KOPT-K1 (cell line): ENCODE results near the gene PTPN21.
"Not testable (repeated sequence)": the region's sequence is repeated elsewhere in the genome, so short reads cannot be mapped to it uniquely, and the experiment has no call there.

Experiments used
- H3K27ac ChIP-seq: fragments of 200-600 bp; sonication (generic); 2 replicates; pipeline ENCODE4 v1.5.1; 2016; ENCODE audit warnings: antibody characterized with exemption, mild to moderate bottlenecking, low read depth, low read length; ENCODE audit not compliant: poor library complexity, severe bottlenecking
- H3K36me3 ChIP-seq: fragments of 200-600 bp; sonication (generic); 2 replicates; pipeline ENCODE4 v1.5.1; 2017; ENCODE audit warnings: antibody characterized with exemption, mild to moderate bottlenecking, low read length, moderate library complexity; ENCODE audit not compliant: insufficient read depth
- H3K9me3 ChIP-seq: fragments of 200-600 bp; sonication (generic); 2 replicates; pipeline ENCODE4 v1.5.1; 2017; ENCODE audit warnings: antibody characterized with exemption, low read length, mild to moderate bottlenecking; ENCODE audit not compliant: insufficient read depth, poor library complexity, severe bottlenecking

PTPN21 gene

DNA sequence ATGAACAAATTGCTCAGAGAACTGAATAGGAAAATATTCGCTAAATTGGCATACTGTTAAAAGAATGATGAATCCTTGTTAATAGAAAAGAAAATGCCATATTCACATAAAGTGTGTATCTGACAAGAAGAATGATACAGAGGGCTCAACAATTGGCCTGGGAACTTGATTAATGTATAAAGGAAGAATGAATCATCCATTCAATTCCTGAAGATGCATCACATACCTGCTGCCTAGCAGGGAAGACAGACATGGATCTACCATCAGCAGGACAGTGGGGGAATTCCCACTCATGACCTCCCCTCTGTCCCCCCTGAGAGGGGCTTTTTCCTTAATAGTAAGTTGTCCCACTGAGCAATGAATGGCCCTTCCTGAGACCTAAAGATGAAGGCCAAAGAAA lies 13.5 kb downstream of the PTPN21 start:
- Histone ChIP-seq H3K9me3 (no peaks in the 10 kb centered on the region), H3K36me3 (no peaks in the 10 kb centered on the region), H3K27ac (no peak overlapping the region)

DNA sequence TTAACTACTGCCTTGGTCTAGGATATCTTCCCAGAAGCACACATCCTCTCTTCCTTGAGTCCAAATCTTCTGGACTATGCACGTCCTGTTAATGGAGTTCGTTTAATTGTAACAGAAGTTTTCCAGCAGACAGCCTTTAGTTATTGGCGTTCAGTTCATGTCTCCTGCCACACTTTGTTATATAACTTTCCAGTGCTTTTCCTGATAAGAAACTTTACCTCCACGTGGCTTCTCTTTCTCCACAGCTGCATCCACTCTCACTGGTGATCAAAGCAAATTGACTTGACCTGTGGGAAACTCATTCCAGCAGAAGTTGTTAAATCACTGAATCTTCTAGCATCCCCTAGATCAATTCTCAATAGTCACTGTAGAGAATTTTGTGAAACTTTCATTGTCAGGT lies 19.0 kb downstream of the PTPN21 start:
- no peaks in the 10 kb centered on the region for H3K36me3 ChIP-seq
- H3K9me3 ChIP-seq: no peaks in the 10 kb centered on the region
- no peak overlapping the region for H3K27ac ChIP-seq

DNA sequence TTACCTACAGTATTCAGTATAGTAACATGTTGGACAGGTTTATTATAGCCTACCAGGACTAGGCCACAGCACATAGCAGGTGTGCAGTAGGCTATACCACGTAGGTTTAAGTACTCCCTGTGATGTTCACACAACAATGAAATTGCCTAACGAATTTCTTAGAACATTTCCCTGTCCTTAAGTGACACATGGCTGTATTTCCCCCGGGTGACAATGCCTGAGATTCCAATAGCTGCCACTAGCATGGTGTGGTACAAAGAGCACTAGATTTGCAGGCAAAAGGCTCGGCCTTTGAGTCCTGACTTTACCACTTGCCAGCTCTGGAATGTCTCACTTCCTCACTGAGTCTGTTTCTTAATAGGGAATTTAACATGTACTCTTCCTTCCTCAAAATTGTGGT lies 19.7 kb downstream of the PTPN21 start:
- no peak overlapping the region for H3K27ac ChIP-seq
- H3K36me3 ChIP-seq: no peaks in the 10 kb centered on the region
- H3K9me3 ChIP-seq: peaks cover 3% of the 10 kb centered on the region

DNA sequence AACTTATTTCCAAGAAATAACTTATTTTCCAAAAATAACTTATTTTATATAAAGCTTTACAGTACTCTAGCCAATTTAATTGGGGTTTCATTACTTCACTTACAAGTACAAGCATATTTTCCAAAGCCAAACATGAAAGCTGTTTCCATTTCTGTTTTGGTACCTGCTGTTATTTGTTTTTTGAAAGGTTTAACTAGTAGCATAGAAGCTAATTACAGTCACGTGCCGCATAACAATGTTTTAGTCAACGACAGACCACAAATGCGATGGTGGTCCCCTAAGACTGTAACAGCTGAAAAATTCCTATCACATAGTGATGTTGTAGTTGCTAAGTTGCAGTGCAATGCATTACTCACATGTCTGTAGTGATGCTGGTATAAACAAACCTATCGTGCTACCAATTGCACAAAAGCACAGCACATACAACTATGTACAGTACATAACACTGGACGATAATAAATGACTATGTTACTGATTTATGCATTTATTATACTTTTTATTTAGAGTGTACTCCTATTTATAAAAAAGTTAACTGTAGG lies 21.7 kb downstream of the PTPN21 start:
- H3K27ac ChIP-seq: no peak overlapping the region
- H3K9me3 ChIP-seq: peaks cover 21% of the 10 kb centered on the region
- H3K36me3 ChIP-seq: no peaks in the 10 kb centered on the region

DNA sequence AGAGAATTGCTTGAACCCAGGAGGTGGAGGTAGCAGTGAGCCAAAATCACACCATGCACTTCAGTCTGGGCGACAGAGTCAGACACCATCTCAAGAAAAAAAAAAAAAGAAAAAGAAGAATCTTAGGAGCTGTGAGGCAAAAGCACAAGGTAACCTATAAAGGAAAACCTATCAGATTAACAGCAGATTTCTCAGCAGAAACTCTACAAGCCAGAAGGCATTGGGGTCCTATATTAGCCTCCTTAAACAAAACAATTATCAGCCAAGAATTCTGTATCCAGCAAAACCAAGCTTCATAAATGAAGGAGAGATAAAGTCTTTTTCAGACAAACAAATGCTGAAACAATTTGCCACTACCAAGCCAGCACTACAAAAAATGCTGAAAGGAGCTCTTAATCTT lies 24.9 kb downstream of the PTPN21 start:
- peaks cover 21% of the 10 kb centered on the region for H3K9me3 ChIP-seq
- not testable (repeated sequence) for H3K36me3 ChIP-seq

DNA sequence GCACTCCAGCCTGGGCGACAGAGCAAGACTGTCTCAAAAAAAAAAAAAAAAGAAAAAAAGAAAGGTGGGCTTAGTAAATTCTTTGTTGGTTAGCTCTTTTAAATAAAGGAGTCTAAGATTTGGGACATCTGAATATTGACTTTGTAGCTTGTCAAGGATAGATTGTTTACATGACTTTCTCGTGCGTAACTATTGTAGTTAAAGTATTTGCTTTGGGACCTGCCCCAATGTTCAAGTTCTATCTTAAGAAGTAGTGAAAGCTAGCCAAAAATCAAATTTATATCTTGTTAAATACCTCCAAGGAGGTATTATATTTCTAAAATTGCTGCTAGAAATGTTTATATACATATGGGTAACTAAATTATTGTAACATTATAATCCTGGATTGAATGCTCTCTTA lies 32.4 kb downstream of the PTPN21 start:
- Histone ChIP-seq H3K36me3 (no peaks in the 10 kb centered on the region), H3K27ac (no peak overlapping the region), H3K9me3 (no peaks in the 10 kb centered on the region)

More for the DNA sequence above, 24.9 kb downstream of the PTPN21 start:
- H3K27ac ChIP-seq: not testable (repeated sequence)

DNA sequence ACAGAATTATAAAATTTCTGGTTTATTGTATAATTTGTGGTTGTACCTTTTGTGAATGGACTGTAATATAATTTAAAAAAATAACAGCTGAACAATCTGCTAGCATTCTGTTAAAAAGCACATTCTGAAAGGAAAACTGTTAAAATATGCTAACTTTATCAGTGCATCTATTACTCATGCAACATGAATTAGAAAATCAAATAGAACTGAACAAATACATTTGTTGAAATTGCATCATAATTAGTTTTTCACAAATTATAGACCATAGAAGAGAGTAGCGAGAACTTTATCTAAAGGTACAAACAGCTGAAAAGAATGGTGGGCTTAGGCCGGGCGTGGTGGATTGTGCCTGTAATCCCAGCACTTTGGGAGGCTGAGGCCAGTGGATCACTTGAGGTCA lies 33.0 kb downstream of the PTPN21 start:
- H3K9me3 ChIP-seq: no peaks in the 10 kb centered on the region
- H3K36me3 ChIP-seq: no peaks in the 10 kb centered on the region
- H3K27ac ChIP-seq: no peak overlapping the region

DNA sequence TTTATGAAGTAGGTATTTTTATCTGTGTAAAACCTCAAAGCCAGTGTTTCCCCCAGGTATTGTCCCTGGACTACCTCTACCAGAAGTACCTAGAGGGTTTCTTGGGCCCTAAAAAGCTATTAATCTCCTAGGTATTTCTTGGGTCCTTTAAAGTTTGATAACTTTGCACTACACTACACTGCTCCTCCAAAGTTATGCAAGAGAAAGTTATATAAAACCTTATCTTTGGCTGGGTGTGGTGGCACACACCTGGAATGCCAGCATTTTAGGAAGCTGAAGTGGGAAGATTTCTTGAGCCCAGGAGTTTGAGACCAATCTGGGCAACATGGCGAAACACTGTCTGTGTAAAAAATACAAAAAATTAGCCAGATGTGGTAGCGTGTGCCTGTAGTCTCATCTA lies 34.9 kb downstream of the PTPN21 start:
- H3K27ac ChIP-seq: no peak overlapping the region
- no peaks in the 10 kb centered on the region for H3K36me3 ChIP-seq
- no peaks in the 10 kb centered on the region for H3K9me3 ChIP-seq

DNA sequence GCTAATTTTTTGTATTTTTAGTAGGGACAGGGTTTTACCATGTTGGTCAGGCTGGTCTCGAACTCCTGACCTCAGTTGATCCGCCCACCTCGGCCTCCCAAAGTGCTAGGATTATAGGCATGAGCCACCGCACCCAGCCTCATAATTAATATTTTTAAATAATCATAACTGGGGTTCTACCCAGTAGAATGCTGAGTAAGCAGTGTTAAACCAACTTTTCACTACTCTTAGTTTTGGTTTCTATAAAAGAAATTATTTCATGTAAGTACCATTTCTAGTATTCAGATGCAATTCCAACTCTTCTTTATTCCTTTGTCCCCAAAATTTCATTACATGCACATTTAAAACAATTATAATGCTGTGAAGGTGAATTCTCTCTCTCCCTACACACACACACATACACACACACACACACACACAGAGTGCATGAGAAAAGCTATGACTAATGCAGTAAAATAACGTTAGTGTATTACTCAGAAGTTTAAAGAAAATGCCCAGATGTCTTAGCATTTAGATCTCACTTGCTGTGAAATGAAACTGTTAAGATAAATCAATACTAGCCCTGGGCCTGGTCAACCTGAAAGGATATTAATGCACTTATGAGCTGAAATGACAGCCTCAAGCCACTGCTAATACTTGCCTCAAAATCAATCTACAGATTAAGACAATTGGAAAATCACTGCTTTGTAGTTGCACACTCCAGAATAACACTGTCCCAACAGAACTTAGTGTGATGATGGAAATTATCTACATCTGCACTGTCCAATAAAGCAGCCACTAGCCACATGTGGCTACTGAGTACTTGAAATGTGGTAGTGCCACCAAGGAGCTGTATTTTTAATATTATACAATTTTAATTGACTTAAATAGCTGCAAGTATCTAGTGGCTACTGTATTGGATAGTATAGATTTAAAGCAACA lies 36.0 kb downstream of the PTPN21 start:
- Histone ChIP-seq H3K27ac (no peak overlapping the region), H3K9me3 (no peaks in the 10 kb centered on the region), H3K36me3 (no peaks in the 10 kb centered on the region)

DNA sequence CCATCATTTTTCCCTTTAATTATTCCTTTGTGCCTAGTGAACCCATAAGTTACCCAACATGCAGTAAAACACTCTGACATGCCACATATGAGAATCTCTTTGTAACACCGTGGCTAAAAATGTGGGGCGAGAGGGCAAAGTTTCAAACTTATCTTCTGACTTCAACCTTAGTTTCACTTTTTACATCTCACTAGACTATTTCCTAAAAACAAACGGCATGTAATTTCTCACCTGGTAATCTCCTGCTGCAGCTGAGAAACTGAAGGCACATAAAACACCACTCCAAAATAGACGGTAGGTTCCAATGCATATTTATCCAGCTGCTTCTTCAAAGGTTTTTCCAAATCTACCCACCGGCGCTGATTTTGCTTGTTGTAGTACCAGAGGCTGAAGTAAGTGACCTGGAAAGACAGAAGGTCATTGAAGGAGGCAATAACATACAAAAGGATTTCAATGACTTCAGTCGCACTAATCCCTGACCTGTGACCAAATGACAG lies 37.9 kb downstream of the PTPN21 start:
- H3K36me3 ChIP-seq: no peaks in the 10 kb centered on the region
- H3K9me3 ChIP-seq: no peaks in the 10 kb centered on the region
- peak overlapping the region; percentile 31 for H3K27ac ChIP-seq

DNA sequence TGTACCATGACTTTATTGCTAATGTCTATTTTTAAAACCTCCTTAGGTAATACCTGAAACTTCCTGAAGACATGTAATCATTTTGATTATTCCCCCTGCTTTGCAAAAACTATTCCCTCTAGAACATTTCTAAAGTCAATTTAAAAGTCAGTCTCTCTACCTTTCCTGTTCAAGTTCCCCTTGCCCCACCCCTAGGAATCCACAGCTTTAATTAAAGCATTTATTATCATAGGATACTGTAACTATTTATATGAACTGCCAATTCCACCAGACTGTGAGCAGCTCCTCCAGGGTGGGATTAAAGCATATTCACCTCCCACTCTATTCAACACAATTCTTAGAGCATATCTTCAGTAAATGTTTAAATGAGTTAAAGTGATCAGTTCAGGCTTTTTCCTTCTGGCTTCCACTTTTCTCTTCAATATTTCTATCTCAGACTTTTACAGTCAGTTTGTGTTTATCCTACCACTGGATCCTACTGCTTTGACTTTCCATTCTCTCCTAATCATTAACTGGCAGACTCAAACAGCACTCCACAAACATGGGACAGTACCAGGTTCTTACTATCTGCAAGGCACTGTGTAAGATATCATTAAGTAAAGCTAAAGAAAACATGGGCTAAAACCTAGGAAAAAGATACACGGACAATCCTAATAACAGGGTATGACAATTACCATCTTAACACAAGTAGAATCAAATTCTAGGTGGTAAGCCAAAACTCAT lies 39.1 kb downstream of the PTPN21 start:
- Histone ChIP-seq H3K36me3 (no peaks in the 10 kb centered on the region), H3K9me3 (no peaks in the 10 kb centered on the region), H3K27ac (no peak overlapping the region)

DNA sequence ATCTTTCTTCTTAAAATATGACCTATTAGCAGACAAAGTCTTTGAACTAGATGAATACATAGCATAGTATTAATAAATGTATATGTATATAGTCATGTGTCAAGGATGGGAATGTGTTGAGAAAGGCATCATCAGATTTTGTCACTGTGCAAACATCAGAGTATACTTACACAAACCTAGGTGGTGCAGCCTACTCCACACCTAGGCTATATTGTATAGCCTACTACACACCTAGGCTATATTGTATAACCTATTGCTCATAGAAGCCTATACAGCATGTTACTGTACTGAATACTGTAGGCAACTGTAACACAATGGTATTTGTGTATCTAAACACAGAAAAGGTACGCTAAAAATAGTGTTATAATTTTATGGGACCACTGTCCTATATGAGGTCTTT lies 47.6 kb downstream of the PTPN21 start:
- Histone ChIP-seq H3K36me3 (no peaks in the 10 kb centered on the region), H3K9me3 (no peaks in the 10 kb centered on the region), H3K27ac (no peak overlapping the region)

DNA sequence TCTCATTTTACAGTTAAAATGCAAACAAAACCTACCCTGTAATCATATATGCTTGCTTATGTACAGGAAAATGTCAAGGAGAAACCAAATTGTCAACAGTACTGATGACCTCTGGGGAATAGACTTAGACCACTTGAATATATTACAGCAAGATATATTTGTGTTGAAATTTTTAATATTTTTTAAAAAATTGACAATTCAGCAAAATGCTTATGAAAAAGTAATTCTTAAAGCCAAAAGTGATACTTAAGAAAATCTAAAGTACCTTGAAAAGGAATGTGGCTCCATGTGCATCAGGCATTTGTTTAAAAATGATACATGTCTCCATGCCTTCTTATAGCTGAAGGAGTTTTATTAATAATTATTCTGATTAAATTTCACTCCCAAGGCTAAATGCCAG lies 49.2 kb downstream of the PTPN21 start:
- Histone ChIP-seq H3K27ac (no peak overlapping the region), H3K9me3 (no peaks in the 10 kb centered on the region), H3K36me3 (no peaks in the 10 kb centered on the region)

DNA sequence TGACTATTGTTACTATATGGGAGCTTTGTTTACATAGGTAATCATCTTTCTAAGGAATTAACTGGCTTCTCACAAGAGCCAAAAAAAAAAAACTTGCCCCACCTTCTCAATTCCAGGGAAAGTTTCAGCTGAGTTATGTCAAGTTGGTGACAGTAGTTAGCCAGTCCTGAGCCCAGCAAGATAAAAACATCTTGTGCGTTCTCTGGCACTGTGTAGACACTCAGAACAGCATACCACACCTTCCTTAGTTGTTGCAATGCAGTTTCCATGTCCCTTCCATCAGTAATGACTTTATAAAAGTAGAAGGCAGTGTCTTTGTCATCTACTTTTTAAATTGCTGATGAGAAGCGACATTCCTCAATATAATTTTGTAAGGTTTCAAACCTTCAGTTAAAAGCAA lies 50.2 kb downstream of the PTPN21 start:
- Histone ChIP-seq H3K9me3 (no peaks in the 10 kb centered on the region), H3K36me3 (no peaks in the 10 kb centered on the region), H3K27ac (no peak overlapping the region)

DNA sequence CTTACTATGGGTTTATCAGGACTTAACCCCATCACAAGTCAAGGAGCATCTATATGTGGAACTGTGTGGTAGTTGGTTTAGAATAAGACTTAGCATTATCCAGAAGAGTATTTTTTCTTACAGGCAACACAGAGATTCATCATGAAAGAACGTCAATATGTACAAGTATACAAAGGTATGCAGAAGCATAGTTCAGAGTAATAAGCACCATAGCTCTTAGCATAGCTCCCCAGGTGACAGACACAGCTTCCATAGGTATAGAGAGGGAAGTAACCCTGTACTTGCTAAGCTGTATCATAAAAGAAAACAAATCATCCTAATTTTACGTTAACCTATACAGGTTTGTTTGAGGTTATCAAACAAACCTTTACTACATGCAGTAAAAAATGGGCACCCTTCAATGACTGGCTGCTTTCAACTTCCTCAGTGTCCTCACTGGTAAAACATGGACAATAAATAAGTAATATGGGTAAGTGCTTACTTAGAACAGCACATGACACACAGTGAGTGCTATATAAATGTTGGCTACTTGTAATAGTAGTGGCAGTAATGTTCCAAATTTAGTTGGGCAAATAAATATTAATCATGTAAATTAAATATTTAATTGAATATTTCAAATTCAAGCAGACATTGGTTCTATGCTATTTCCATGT lies 50.9 kb downstream of the PTPN21 start:
- no peaks in the 10 kb centered on the region for H3K9me3 ChIP-seq
- H3K27ac ChIP-seq: no peak overlapping the region
- no peaks in the 10 kb centered on the region for H3K36me3 ChIP-seq
